HG02678 (cell line): ENCODE results near the gene GCNT2.
"Not testable (repeated sequence)": the region's sequence is repeated elsewhere in the genome, so short reads cannot be mapped to it uniquely, and the experiment has no call there.

Experiments
- ATAC-seq: cut with Tn5 transposase; IDR thresholded peaks from one replicate; pipeline ENCODE4 v1.9.1; 2021; ENCODE audit warnings: mild to moderate bottlenecking, moderate library complexity; ENCODE audit not compliant: unreplicated experiment

Gene GCNT2

DNA sequence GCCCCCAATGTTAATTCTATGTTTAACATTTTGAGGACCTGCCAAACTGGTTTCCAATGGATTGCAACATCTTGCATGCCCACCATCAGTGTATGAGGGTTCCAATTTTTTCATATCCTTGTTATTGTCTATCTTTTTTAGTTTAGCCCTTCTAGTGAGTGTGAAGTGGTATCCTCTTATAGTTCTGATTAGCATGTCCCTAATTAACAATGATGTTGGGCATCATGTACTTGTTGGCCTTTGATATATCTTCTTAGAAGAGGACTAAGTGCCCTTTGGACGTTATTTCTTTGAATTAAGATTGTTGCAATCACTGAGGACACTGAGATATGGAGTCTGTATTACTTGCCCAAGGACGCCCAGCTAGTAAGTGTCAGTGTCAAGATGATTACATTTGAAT lies 22.3 kb downstream of the GCNT2 start:
- ATAC-seq, result no peak

DNA sequence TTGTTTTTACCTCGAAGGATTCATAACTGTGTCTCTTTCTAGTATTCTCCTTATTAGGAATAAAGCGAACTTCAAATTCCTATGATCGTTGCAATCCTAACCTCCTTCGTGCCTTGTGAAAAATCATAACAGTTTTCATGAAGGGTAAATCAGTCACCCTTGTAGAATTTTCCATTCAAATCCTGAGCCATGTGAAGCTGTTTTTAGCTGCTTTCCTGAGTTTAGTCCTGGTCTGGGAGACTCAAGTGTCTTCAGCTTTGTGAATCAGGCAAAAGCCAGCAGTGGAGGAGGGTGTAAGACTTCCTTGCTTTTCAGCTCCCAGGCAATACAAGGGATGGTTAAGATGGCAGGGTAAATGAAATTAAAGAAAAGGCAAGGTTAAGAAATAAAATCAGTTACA lies 24.3 kb downstream of the GCNT2 start:
- ATAC-seq, result no peak

DNA sequence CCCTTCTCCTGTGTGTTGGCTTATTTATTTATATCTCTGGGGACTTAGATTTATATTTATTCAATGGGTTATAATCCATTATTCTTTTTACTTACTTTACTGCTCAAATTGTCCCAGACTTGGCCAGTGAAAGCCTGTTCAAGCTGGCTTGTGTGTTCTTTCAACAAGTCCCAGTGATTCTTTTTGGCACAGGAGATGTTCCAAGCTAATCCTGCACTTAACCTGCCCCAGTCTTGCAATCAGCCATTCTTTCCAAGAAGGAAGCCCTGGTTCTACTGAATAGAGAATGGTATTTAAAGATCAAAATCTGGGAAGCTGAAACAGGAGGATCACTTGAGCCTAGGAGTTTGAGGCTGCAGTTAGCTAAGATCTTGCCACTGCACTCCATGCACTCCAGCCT lies 26.7 kb downstream of the GCNT2 start:
- no peak for ATAC-seq

DNA sequence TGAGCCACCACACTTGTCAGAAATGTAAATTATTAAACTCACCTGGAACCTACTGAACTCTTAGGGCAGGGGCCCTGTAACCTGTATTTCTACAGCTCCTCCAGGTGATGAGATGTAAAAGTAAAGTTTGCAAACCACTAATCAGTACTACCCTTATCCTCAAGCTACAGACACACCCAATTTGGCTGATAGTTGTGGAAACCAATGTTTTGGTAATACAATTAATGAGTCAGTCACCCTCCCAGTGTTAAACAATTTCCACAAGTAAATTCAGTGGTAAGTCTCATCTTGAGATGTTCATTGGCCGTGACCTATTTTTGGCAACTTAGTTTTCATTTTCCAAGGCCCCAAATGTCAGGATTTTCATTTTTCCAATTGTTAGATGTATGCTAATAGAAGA lies 29.6 kb downstream of the GCNT2 start:
- ATAC-seq, result no peak

DNA sequence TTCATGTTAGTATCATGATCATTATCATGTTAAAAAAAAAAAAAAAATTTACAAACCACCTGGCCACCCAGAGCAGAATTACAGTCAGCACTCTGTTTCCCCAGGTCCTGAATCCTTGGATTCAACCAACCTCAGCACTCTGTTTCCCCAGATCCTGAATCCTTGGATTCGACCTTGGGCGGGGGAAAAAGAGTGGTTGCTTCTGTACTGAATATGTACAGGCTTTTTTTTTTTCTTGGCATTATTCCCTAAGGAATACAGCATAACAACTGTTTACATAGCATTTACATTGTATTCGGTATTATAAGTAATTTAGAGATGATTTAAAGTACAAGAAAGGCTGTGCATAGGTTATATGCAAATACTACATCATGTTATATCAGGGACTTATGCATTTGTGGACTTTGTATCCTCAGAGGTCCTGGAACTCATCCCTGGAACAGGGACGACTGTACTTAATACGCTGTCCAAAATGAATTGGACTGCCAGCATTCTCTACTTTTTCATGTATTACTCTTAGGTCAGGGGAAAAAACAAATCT lies 31.2 kb downstream of the GCNT2 start:
- ATAC-seq, result no peak

DNA sequence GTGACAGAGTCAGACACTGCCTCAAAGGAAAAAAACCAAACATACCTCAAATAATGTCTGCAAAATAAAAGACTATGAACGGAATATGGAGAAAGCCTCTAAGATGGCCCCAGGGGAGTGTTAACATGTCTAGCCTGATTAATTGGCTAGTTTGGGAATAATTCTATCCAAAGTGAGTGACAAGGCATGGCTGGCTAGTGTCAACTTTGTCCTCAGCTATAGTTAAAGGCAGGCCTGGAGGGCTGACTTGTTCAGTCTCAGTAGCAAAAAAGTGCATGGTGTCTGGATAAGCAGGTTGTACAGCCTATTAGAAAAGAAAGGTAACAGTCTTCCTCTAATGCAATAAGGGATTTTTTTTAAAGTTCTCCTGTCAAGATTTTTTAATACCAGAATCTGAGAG lies 32.7 kb downstream of the GCNT2 start:
- no peak for ATAC-seq

DNA sequence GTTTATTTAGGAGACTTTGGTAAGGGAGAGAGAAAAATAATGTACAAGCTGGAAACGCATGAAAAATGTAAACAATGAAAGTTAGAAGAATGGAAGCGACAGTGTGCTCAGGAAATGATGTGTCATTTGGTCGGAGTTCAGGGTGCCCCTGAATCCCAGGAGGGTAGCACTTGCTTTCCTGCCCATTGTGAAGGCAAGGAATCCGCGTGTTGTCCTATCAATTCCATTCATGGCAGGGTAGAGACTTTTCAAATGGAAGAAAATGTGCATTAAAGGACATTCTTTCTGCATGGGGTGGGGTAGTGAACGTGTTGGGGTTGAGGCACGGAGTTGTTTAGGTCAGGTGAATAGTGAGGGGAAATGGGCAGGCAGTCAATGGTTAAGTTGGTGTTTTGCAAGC lies 33.7 kb downstream of the GCNT2 start:
- ATAC-seq, result no peak

DNA sequence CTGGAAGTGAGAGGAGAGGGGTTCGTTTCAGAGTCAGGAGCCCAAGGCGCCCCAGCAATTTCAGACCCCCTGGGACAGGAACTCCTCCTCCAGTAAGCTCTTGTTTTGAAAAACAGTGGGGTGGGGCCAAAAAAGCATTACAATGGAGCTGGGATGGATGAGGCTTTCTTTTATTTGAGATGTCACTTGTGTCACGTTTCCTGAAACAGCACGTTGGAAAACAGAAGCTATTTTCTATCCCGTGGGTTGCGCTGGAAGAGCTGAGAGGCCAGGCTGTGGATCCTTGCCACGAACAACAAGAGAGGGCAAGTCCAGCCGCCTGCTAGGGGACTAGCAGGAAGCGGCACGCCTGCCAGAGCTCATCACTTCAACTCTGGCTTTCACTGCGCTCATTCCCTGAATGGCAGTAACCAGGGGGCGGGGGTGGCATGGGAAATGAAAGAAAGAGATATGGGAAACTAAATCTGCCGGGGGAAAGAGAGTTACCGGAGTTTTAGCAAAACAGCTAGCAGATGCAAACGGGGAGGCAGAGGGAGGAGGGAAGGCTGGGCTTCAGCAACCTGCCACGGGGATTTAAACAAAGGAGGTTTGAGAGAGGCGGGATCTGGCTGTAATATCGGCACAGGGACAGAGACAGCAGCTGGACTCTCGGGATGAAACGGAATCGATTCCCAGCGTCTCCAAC lies 34.6 kb downstream of the GCNT2 start:
- no peak for ATAC-seq

DNA sequence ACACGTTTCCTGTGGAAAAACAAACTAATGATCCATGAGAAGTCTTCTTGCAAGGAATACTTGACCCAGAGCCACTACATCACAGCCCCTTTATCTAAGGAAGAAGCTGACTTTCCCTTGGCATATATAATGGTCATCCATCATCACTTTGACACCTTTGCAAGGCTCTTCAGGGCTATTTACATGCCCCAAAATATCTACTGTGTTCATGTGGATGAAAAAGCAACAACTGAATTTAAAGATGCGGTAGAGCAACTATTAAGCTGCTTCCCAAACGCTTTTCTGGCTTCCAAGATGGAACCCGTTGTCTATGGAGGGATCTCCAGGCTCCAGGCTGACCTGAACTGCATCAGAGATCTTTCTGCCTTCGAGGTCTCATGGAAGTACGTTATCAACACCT lies 35.4 kb downstream of the GCNT2 start:
- no peak for ATAC-seq

DNA sequence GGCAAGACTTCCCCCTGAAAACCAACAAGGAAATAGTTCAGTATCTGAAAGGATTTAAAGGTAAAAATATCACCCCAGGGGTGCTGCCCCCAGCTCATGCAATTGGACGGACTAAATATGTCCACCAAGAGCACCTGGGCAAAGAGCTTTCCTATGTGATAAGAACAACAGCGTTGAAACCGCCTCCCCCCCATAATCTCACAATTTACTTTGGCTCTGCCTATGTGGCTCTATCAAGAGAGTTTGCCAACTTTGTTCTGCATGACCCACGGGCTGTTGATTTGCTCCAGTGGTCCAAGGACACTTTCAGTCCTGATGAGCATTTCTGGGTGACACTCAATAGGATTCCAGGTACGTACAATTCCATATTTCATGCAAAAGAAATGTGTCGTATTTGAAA lies 35.8 kb downstream of the GCNT2 start:
- no peak for ATAC-seq

DNA sequence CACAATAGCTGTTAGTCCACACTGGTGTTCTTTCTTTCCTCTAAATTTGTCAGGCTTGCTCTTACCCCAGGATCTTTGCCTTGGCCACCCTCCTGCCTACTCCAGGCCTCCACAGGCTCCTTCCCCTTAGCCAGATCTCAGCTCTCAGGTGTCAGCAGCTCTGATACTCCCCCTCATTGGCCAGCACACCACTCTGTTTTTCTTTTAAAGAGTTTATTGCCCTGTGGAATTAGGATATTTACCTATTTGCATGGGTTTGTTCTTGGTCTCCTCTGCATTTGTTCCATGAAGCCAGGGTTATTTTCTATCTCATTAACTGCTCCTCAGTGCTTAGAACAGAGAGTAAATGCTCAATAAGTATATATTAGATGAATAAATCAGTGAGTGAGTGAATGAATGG lies 36.8 kb downstream of the GCNT2 start:
- ATAC-seq, result no peak

DNA sequence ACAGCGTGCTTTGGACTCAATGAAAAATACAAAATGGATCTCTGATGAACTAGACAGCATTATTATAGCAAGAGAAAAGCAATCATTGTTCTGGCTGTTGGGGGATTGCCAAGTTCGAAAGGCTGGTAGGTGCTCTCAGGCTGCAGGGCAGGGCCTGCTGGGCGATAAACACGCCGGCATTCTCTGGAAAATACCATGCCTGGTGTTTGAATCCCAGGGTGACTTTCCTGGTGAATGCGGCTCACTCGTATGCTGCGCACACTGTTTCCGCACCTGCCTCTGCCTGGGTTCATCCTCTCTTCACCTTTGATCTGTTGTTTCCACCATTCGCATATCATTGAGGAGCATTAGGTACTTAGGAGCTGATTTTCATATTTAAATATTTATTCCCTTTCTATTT lies 37.4 kb downstream of the GCNT2 start:
- no peak for ATAC-seq

DNA sequence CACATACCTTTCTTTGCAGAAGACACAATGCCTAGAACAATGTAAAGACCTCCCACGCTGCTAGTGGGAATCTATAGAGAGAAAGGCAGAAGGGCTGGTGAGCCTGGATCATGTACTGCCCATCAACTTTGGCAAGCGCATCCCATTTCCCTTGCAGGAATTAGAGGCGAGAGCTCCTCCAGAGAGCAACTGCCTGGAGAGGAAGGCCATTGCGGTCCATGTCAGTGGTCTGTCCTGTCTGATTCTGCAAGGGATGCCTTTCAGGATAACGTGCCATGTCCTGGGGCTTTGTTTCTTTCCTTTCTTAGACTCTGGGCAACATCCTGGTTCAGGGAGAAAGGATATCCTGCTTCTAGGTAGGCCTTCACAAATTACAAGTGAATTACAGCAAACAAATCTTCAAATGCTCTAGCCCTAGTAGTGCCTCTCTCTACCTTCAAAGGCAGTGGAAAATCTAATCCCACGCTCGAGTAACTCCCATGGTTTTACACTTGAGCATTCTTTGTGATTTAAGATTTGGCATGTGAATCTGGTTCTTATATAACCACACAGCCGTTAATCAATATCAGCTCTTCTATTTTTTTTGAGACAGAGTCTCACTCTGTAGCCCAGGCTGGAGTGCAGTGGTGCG lies 38.5 kb downstream of the GCNT2 start:
- ATAC-seq, result no peak

DNA sequence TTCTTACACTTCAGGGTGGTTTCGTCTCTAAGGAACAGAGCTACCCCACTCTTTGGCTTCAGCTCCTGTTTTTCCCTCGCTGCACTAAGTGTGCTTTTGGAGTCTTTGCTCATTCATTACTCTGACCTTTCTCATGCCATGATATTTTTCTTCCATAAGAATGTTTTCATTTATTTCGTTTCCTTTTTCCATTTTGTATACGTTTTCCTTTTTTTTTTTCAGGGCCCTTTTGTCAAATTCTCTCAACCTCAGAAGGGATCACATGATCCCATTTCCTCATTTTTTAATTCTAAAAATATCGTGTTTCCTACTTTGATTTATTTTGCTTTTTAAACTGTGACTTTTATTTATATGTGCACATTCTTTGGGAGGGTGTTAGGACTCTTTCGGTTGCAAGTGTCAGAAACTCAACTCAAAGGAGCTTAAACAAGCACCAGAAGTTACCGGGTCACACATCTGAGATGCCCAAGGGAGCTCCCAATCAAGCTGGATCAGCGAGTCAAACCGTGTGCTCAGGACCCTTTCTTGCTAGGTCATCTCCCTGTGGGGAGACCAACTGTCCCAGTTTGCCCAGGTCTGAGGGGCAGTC lies 40.6 kb downstream of the GCNT2 start:
- ATAC-seq, result no peak

DNA sequence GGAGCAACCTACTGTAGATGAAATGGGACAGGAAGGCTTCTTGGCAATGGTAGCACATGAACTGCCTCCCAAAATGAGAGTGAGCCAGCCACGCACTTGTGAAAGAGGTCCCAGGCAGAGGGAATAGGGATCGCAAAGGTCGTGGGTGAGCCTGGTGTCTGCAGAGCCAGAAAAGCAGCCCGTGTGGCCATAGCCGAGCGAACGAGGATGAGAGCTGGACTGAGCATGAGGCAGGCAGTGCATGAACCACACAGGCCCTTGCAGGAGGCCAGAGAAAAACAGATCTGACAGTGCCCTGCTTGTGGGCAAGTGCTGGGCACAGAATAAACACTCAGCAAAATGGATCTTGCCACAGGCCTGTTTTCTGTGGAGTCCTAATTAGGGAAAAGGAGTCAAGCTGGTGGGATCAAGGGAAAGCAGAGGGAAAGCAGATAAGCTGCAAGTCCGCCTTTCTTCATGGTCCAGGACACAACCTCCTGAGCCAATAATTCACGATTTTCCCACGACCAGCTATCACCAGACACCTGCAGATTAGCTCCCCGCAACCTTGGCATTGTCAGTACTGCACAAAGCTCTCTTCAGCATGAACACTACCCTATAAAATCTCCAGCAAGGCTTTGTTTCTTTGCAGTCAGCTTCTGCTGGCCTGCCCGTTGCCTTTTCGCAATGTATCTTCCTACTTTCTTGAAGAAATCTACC lies 44.0 kb downstream of the GCNT2 start:
- no peak for ATAC-seq

DNA sequence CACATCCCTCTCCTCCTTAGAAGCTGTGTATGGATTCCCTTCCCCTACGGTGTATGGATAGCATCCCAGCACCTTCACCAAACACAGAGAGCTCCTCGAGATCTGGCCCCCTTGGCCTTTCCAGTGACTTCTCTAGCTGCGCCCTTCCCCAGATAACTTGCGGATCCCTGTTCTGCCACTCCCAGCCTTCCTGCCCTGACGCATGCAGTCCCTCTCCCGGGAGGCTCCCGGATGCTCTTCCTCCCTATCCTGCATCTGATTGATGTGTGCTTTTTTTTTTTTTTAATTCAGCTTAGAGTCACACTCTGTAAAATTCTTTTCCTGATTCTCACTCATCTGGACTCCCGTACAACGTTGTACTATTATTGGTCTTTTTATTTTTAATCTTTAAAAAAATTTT lies 44.8 kb downstream of the GCNT2 start:
- ATAC-seq, result no peak

DNA sequence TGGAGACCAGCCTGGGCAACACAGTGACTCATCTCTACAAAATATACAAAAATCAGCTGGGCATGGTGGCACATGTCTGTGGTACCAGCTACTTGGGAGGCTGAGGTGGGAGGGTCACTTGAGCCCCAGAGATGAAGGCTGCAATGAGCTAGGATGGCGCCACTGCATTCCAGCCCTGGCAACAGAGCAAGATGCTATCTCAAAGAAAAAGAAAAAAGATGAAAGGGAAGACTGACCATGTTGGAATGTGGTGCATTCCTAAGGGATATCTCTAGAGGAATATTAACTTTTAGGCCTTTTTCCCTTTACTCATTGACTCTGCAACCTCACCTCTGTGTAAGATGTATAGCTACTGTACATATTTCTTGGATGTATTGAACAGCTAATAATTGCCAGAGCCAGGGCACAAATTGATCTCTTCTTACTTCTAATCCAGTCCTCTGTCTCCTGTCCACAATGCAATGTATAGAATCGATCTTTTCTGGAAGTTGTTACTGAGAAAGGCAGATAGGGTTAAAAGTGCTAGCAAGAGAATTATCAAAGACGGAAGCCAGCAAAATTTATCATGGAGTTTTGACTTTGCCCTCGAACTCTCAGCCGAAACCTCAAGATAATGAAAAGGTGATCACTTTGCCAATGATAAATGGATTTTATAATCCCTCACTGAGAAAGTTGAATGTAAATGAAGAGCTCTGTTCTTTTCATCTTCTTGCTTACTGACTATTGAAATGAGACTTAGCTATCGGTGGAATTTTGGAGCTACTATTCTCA lies 46.3 kb downstream of the GCNT2 start:
- no peak for ATAC-seq

DNA sequence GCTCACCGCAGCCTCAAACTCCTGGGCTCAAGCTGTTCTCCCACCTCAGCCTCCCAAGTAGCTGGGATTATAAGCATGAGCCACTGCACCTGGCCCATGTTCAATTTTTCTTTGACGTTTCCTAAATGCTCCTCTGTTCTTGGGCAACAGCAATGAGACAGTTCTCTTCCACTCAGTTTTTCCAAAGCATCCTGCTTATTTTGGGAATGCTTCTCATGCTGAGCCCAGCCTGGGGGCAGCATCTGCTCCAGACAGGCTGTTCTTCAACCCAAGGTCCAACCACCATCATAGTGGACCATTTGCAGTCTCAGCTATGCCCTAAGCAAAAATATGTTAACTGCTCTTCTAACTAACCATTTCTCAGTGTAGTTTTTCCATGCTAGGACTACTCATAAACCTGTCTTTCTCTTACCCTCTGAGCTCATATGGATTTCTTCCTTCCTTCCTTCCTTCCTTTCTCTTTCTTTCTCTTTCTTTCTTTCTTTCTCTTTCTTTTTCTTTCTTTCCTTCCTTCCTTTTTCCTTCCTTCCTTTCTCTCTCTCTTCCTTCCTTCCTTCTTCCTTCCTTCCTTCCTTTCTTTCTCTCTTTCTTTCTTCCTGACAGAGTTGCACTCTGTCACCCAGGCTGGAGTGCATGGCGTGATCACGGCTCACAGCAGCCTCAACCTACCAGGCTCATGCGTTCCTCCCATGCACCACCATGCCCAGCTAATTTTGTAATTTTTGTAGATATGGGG lies 48.4 kb downstream of the GCNT2 start:
- ATAC-seq, result no peak

DNA sequence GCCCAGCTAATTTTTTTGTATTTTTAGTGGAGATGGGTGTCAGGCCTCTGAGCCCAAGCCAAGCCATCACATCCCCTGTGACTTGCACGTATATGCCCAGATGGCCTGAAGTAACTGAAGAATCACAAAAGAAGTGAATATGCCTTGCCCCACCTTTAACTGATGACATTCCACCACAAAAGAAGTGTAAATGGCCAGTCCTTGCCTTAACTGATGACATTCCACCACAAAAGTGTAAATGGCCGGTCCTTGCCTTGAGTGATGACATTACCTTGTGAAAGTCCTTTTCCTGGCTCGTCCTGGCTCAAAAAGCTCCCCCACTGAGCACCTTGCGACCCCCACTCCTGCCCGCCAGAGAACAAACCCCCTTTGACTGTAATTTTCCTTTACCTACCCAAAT lies 54.4 kb downstream of the GCNT2 start:
- ATAC-seq, result not testable (repeated sequence)

DNA sequence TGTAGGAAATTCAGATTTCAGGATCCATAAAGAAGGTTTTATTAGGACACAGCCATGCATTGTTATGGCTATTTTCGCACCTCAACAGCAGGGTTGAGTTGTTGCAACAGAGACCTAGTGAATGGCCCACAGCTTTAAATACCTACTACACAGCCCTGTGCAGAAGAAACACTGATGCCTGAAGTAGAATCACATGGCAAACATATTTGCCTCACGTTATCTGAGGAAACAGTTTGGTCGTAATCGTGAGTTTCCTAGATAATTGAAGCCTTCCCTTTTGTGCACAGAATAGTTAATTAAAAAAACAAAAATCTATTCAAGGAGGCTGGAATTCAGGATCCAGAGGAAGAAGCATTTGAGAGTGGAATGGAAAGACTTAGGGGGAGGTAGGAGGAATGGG lies 55.1 kb downstream of the GCNT2 start:
- no peak for ATAC-seq
